ENCODE data around the gene CASP8AP2.
"Not testable (repeated sequence)": the region's sequence is repeated elsewhere in the genome, so short reads cannot be mapped to it uniquely, and the experiment has no call there.

CASP8AP2 gene

DNA sequence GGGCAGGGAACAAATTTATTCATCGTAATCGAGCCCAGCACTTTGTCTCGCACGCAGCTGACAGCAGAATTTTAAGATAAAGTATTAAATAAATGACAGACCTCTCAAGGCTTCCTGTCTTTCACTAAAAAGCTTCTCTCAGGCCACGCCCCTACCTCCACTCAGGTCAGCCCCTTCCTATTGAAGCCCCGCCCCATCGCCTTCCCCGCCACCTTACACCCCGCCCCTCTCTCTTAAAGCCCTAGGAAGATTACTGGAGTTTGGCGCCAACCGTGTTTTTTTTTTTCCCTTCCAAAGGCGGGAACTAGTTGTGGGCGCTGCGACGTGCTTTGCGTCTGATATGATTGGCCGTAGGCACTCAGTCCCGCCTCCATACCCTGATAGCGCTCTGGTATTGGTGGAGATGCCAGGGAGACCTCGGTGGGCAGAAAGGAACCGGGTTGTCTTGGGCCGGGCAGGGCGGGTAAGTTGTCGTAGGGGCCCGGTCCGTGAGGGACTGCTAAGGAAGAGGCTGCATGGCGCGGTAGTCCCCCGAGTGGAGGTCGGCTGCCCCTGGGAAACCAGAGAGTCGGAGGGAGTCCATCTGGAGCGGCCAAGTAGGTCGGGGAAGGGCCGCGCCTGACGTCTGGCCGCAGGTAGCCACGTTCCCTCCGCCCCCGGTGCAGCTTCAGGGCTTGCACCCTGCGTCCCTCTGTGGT, at the start of gene CASP8AP2:
TSS of gene CASP8AP2 (plus strand) at position 409 of the 698 bp plus-strand sequence.
- peak; percentile 90 for DNase-seq (ENCODE audit: low read depth)

DNA sequence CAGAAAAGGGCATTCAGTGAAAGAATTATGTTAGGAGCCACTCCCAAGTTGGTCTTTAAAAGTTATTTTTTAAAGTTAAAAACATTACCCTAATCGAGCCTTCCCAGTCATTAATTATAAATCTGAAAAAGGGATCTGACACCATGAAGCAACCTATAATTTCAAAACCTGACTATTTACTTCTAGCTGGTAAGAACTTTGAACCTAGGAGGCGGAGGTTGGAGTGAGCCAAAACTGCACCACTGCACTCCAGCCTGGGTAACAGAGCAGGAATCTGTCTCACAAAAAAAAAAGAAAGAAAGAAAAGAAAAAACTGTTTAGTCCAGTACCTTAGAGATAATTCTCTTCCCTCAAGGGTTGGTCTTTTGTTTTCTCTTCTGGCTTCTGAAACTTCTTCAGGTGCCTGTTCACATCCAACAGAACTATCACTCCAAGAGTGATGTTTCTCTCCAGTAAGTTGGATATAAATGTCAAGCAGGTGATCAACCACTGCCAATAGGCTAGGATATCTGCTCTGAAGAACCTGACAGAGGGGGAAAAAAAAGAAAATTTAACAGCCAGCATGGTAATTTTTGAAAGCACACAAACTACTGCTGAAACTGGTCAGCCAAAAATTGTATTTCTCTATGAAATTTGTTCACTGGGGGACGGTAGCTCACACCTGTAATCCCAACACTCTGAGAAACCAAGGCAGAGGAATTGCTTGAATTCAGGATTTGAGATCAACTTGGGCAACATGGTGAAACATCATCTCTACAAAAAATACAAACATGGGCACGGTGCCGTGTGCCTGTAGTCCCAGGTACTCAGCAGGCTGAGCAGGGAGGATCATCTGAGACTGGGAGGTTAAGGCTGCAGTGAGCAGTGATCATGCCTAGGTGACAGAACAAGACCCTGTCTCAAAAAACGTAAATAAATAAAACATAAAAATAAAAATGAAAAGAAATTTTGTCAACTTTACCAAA, 48.3 kb upstream of the CASP8AP2 start:
- DNase-seq (ENCODE audit: low read depth): no peak

DNA sequence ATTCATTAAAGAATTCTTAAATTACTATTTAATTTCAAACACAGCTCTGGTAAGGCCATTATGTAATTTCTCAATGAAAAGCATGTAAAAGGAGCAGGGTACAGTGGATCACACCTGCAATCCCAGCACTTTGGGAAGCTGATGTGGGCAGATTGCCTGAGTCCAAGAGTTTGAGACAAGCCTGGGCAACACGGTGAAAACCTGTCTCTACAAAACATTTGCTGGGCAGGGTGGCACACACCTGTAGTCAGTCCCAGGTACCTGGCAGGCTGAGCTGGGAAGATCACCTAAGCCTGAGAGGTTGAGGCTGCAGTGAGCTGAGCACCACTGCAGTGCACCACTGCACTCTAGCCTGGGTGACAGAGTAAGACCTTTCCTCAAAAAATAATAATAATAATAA, 47.5 kb upstream of the CASP8AP2 start:
- DNase-seq (ENCODE audit: low read depth): no peak

DNA sequence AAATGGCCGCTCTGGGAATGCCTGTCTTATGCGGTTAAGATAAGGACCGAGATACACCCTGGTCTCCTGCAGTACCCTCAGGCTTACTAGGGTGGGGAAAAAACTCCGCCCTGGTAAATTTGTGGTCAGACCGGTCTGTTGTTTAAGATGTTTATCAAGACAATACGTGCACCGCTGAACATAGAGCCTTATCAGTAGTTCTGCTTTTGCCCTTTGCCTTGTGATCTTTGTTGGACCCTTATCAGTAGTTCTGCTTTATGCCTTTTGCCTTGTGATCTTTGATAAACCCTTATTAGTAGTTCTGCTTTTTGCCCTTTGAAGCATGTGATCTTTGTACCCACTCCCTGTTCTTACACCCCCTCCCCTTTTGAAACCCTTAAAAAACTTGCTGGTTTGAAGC, 46.4 kb upstream of the CASP8AP2 start:
- DNase-seq (ENCODE audit: low read depth): not testable (repeated sequence)

DNA sequence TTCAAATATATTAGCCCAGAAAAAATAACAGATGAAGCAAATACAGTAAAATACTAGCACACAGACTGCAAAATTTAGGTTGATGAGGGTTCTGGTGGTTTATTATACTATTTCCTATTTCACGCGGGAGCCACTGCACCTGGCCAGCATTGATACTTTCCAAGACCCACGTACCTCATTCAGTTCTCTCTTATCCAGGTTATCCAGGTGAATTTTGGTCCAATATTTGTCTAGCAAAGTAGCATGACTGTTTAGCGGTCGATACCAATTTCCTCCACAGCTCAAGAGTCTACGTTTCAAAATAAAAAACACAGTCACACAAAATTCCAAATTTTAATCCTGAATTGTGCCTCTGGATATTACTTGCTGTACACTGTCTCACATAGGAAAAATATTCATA, 44.8 kb upstream of the CASP8AP2 start:
- no peak for DNase-seq (ENCODE audit: low read depth)

DNA sequence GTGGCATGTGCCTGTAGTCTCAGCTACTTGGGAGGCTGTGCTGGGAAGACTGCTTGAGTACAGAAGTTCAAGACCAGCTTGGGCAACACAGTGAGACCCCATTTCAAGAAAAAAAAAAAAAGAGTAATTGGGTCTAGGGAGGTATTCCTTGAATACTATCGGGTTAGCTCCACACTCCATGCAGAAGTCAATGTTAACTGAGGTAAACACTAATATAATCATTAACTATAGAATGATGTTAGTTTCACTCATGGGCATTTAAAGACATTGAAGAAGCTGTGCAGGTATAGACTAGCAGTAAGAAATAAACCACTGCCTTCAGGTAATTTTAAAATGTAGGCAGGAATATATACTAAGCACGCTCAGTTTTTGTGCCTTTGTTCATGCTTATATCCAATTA, 42.7 kb upstream of the CASP8AP2 start:
- DNase-seq (ENCODE audit: low read depth): no peak

DNA sequence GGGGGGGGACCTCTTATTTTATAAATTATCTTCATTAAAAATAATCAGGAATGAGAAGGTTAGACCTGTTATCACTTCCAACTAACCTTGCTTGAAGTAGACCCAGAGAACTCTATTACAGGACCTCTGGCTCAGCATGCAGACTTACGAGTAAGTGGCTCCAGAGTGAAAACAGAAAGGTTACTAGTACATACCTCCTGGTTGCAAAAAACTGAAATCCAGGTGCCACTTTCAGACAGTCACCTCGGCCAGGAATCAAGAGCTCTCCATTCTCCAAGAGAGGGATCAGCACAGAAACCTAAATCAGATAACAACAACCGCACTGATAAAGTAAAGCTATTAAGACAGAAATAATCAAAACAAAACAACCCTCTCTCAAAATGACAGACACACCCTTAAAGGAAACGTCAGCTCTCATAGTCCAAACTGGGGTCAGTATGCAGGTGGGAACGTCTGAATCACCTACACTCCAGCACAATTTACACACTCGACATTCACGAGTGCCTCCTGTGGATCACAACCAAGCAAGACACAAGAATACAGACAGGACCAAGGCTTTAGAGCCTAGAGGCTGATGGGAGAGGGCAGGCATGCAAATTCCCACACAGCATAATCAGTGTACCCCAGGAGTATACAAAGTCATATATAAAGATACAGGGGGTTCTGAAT, 41.9 kb upstream of the CASP8AP2 start:
- DNase-seq (ENCODE audit: low read depth): no peak

DNA sequence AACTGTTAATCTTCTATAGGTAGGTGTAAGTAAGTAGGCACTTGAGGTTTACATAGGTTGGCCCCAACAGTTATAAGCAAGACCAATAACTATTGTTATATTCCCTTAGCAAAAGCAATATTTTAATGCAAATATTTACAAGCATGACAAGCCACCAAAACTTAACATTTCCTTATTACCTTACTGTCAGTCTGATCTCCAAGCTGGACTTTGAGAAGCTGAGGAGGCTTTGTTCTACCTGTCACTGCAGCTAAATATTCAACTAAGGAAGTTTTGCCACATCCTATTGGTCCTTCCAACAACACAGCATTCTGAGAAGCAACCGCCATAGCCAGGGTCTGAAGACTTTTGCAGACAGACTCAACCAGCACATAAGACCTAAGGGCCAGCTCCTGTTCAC, 39.7 kb upstream of the CASP8AP2 start:
- DNase-seq (ENCODE audit: low read depth): no peak

DNA sequence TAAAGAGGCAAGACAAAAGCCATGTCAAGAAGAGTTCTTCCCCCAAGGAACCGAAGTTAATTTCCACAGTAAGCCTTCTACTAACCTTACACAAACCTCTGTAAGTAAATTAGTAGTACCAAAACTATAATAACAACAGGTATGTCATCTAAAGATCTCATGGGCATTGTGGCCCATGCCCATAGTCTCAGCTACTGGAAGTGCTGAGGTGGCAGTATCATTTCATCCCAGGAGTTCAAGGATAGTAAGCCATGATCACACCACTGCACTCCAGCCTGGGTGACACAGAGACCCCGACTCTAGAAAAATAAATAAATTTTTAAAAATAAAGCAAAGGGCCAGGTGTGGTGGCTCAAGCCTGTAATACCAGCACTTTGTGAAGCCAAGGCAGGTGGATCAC, 39.3 kb upstream of the CASP8AP2 start:
- no peak for DNase-seq (ENCODE audit: low read depth)

DNA sequence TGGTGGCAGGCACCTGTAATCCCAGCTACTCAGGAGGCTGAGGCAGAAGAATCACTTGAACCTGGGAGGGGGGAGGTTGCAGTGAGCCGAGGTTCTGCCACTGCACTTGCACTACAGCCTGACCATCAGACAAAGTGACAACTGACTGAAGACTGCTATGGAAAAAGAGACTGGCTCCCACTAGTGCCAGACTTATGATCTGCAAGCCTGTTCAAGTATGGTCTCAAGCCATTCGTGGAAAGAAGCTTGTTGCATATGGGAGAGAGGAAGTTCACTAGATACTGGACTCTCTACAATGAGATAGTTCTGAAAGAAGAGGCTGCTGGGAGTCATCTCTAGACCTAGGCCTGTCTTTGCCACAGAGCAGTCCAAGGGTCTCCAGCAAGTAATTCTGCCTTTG, 36.8 kb upstream of the CASP8AP2 start:
- no peak for DNase-seq (ENCODE audit: low read depth)

DNA sequence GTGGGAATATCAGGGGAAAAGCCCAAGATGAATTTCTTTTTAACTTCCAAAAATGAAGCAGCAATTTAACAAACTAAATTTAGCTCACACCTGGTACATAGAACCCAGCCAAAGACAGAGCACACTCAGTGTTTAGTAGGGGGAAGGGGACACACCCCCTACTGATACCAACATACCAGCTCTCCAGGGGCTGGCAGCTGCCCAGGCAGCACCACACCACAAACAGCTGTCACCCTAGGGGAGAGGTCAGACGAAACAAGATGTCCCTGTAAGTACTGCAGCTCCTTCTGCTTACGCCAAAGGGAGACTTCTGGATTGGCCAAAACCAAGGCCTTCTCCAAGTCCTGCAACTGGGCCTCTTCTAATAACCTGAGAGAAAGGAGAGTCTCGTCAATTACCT, 36.1 kb upstream of the CASP8AP2 start:
- no peak for DNase-seq (ENCODE audit: low read depth)

DNA sequence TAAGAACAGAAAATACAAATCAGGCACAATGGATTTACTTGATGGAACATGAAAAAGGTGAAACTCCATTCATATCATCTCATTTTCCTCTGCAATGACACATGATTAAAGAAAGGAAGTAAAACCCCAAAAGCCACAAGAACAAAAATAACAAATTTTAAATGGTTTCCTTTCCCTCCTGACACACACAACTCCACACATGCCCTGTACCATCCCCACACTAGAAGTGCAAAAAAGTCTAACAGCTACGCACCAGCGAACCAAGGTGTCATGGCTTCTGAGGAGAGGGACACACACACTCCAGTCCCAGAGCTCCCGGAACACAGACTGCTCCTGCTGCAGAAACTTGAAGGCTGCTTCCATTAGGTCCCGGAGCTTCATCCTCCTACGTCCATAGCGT, 35.4 kb upstream of the CASP8AP2 start:
- DNase-seq (ENCODE audit: low read depth): no peak

DNA sequence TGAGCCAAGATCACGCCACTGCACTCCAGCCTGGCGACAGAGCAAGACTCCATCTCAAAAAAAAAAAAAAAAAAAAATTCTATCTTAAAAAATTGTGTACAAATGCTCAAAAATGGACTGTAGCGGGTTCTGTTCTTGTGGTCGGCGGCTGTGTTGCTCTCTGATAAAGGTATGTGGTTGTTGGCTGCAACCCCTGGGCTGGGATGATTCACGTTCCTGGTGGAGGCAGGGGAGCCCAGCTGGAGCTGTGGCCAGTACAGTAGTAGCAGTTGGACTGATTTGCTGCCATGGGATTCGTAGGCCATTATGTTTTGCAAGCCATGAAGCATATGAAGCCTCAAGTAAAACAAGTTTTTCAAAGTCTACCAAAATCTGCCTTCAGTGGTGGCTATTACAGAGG, 32.4 kb upstream of the CASP8AP2 start:
- DNase-seq (ENCODE audit: low read depth): no peak

DNA sequence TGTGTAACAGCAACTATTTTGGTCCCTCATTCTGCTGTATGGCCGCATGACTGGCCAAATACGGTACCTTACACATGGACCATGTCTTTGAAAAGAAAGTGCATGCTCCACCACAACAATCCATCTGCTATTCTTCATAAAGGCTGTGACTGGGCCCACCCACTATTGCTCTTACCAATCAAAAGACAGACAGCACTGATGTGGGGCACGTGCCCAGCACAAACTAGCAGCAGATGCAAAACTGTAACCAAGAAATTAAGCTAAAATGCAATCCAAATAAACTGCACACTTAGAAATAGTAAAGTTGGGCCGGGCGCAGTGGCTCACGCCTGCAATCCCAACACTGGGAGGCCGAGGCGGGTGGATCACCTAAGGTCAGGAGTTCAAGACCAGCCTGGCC, 30.6 kb upstream of the CASP8AP2 start:
- no peak for DNase-seq (ENCODE audit: low read depth)

DNA sequence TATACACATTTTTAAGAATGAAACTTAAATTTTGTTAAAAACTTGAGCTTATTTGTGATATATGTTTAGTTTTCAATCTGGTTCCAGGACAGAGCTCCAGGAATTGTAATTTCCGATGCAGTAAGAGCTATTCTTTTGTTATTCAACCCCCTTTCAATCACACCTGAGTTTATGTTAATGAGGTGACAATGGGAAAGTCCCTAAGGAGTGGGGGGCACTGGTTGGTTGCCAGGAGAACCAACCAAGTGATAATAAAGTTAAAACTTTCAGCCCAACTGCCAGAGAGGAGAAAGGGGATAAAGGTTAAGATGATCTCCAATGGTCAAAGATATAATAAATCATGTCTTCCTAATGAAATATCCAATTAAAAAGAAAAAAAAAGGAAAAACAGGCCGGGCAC, 29.9 kb upstream of the CASP8AP2 start:
- no peak for DNase-seq (ENCODE audit: low read depth)

DNA sequence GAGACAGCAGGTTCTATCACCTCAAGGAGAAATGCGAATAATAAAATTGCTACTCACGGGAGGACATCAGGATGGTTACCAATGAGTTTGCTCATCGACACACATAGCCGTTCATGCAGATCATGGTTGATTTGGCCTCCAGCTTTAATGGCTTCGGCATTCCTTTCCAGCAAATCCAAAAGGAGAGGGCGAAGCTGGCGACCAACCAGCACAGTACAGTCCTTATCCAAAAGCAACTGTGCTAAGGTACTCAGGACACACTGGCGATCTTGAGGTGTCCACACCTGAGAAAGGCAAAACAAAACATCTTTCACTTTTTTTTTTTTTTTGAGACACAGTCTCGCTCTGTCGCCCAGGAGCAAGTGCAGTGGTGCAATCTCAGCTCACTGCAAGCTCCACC, 26.4 kb upstream of the CASP8AP2 start:
- no peak for DNase-seq (ENCODE audit: low read depth)

DNA sequence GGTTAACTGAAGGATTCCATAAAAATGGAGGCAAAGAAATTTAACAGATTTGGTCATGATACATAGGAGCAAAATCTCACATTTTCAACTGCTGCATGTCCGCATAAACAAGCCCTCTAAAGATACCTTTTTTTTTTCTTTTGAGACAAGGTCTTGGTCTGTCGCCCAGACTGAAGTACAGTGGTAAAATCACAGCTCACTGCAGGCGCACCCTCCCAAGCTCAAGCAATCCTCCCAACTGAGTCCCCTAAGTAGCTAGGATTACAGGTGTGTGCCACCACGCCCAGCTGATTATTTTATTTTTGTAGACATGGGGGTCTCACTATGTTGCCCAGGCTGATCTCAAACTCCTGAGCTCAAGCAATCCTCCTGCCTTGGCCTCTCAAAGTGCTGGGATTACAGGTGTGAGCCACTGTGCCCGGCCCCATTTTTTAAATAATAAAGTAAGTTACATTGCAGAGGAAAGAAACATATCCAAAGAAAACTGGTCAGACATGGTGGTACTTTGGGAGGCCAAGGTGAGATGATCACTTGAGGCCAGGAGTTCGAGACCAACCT, 23.8 kb upstream of the CASP8AP2 start:
- no peak for DNase-seq (ENCODE audit: low read depth)

DNA sequence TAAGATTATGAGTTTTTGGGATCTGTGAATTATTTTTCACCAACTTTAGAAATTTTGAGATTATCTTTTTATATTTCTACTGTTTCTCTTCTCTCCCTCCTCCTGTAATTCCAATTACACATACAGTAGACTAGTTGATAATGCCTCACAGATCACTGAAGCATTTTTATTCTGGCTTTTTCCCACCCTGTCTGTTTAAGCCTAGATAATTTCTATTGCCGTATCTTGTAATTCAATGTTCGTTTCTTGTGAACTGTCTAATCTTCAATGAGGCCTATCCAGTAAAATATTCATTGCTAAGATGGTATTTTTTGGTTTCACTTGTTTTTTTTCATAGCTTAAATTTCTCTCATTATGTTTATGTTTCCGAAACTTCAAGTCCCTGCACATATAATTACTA, 22.1 kb upstream of the CASP8AP2 start:
- no peak for DNase-seq (ENCODE audit: low read depth)

DNA sequence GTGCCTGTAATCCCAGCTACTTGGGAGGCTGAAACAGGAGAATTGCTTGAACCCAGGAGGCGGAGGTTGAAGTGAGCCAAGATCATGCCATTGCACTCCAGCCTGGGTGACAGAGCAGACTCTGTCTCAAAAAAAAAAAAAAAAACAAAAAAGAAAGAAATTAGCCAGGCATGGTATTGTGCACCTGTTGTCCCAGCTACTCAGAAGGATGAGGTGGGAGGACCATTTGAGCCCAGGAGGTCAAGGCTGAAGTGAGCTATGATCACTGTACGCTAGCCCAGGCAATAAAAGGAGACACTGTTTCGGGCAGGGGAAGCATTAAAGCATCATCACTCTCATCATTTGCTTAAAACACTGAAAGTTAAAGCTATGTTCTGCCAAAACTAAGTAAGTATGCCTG, 16.3 kb upstream of the CASP8AP2 start:
- DNase-seq (ENCODE audit: low read depth): not testable (repeated sequence)

DNA sequence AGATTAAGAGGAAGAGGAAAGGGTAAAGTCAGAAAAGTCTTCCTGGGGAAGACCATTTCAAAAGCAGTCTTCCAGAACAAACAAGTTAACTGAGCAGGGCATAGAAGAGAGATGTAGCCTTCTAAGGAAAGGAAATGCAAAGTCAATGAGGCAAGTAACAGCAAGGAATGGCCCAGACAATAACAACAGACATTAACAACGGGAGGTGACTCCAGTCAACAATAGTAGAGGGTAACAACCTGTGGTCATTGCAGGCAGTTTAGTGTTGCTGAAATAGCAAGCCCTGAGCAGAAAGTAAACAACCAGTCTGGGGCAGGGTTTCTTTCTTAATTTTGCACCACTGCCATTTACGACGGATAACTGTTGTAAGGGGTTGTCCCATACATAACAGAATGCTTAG, 12.2 kb upstream of the CASP8AP2 start:
- DNase-seq (ENCODE audit: low read depth): no peak

DNA sequence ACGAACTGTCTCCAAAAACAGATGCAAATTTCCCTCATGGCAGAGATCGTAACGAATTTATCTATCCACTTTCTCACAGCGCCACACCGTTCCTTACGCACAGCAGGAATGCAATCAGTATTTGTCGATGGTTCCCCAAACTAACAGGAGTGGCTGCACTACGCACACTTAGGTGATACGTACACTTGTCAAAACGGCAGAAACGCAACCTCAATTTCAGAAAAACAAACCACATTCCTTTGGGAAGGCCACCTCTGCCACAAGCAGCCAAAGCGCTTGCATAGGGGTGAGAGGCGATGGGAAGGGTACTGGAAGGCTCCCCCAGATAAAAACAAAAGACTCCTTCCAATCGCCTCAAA, 10.7 kb upstream of the CASP8AP2 start:
- no peak for DNase-seq (ENCODE audit: low read depth)

DNA sequence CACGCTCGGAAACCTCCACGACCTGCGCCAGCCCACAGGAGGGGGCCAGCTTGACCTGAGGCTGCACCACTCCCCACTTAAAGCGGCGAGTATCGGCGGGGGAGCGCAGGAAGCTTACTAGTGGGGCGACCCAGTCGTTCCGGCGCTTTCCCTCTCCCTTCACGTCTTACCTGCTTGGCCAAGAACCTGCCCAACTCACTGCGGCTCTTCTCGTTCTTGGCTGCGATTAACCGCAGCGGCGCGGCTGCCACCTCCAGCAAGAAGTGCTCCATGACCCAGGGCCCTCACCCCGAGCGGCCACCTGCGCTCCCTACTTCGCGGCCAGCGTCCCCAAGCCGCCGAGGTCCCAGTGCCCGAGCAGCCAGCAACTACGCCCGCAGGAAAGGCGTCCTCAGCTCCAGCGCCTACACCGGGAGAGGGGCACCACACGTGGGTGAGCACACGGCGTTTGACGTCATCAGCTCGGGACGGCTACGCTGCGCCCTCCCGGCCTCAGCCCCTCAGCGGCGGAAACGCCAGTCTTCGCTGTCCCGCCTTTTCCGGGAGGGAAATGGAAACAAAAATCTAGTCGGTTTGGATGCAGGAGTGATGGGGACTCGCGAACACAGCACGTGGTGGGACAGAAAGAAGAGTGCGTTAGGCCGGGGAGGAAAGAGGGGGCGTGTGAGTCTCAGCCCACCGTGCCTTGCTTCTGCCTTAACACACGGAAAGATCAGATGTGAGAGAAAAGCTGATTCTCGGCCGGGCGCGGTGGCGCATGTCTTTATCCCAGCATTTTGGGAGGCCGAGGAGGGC, 10.1 kb upstream of the CASP8AP2 start, which contains the start of gene MDN1:
TSS of gene MDN1 (minus strand) at position 459 of the 795 bp plus-strand sequence. CDS start at position 272, 187 bp downstream.
- peak; percentile 86 for DNase-seq (ENCODE audit: low read depth)

All from activated T-helper 9 cell treated with anti-CD3 and anti-CD28 coated beads, Interleukin-2, amount 50 U/mL, for 16 hours (primary cell).